Omental fat pad (tissue), 4 donors: ENCODE measurements around the gene MSRB3. TPM values are rescaled to one million over a fixed set of nuclear protein-coding genes. Genes with fewer than 3 reads are reported as not detected.

Experiments
- ATAC-seq: fragments of 150-250 bp; one replicate; pipeline ENCODE4 v1.9.1; 2016; ENCODE audit warnings: mild to moderate bottlenecking, moderate library complexity; ENCODE audit not compliant: low FRiP score
- DNase-seq: peaks from one replicate; pipeline ENCODE4 v3.0.0-alpha.2; 2019; ENCODE audit warnings: low spot score
- CTCF ChIP-seq, 3 donors: fragments of 450-650 bp; IDR thresholded peaks; one replicate each; pipeline ENCODE4 v1.5.1; 2016 to 2017; ENCODE audit warnings: antibody characterized with exemption in 3 of 3, mild to moderate bottlenecking in 3 of 3, moderate library complexity in 2 of 3
- total RNA-seq, 4 donors: library from RNA; depleted of rRNA; stranded (reverse); fragments of >200 nt; gene quantifications; one replicate each; pipeline ENCODE4 v1.1.0, GENCODE V29; 2016

The MSRB3 gene
- total RNA-seq, 4 donors from 2014 or later = 36.8 to 49.7 (median 44.8) TPM

GRCh38 chr12:65496617-65497016 lies 218.1 kb downstream of the MSRB3 start:
- no peak for TF ChIP-seq CTCF (IDR thresholded peaks at IDR 0.05)
- DNase-seq = no peak
- peak; percentile 38 for ATAC-seq

- peak; percentile 25 for ATAC-seq
- no peak for TF ChIP-seq CTCF (IDR thresholded peaks at IDR 0.05)
- DNase-seq = no peak
Measured at GRCh38 chr12:65497660-65498059, 219.2 kb downstream of the MSRB3 start.

- no peak for TF ChIP-seq CTCF (IDR thresholded peaks at IDR 0.05)
- DNase-seq (no peak), ATAC-seq (no peak)
Measured at GRCh38 chr12:65499167-65499566, 220.7 kb downstream of the MSRB3 start.

GRCh38 chr12:65500091-65500900 lies 221.8 kb downstream of the MSRB3 start:
- DNase-seq = no peak
- TF ChIP-seq CTCF (IDR thresholded peaks at IDR 0.05) = no peak
- no peak for ATAC-seq

- DNase-seq (no peak), ATAC-seq (no peak)
Measured at GRCh38 chr12:65501093-65501621, 222.7 kb downstream of the MSRB3 start.

GRCh38 chr12:65501935-65502334 lies 223.5 kb downstream of the MSRB3 start:
- no peak for TF ChIP-seq CTCF (IDR thresholded peaks at IDR 0.05)
- ATAC-seq = no peak
- no peak for DNase-seq

More at GRCh38 chr12:65501093-65501621, 222.7 kb downstream of the MSRB3 start:
- TF ChIP-seq CTCF (IDR thresholded peaks at IDR 0.05) = no peak

GRCh38 chr12:65504417-65504816 lies 225.9 kb downstream of the MSRB3 start:
- no peak for DNase-seq
- no peak for ATAC-seq
- TF ChIP-seq CTCF (IDR thresholded peaks at IDR 0.05) = no peak
